DOHH2 (cell line): ENCODE data around the gene BSPRY.

Experiments
- H3F3A ChIP-seq: fragments of 200-600 bp; sonication (generic), shearing (Covaris generic); 2 replicates; pipeline ENCODE4 v1.6.0; 2016; ENCODE audit warnings: antibody characterized with exemption, mild to moderate bottlenecking; ENCODE audit not compliant: control insufficient read depth, insufficient read depth
- H3K27ac ChIP-seq: fragments of 200-600 bp; sonication (generic); 2 replicates; pipeline ENCODE4 v1.5.1; 2014; ENCODE audit warnings: low read depth, mild to moderate bottlenecking, low read length, moderate library complexity
- H3K27me3 ChIP-seq: fragments of 200-600 bp; sonication (generic); 2 replicates; pipeline ENCODE4 v1.6.1; 2014; ENCODE audit warnings: mild to moderate bottlenecking, low read length, mixed read lengths; ENCODE audit not compliant: control insufficient read depth
- H3K36me3 ChIP-seq: fragments of 200-600 bp; sonication (generic); 2 replicates; pipeline ENCODE4 v1.6.1; 2014; ENCODE audit warnings: mild to moderate bottlenecking, low read length, moderate library complexity, mixed read lengths; ENCODE audit not compliant: control insufficient read depth
- H3K4me1 ChIP-seq: fragments of 200-600 bp; sonication (generic); 2 replicates; pipeline ENCODE4 v1.6.1; 2014; ENCODE audit warnings: mild to moderate bottlenecking, low read length, mixed read lengths; ENCODE audit not compliant: control insufficient read depth
- H3K4me2 ChIP-seq: fragments of 200-600 bp; sonication (generic); 2 replicates; pipeline ENCODE4 v1.6.0; 2014; ENCODE audit warnings: mild to moderate bottlenecking, low read length, moderate library complexity
- H3K4me3 ChIP-seq: fragments of 200-600 bp; sonication (generic); 2 replicates; pipeline ENCODE4 v1.5.1; 2014; ENCODE audit warnings: mild to moderate bottlenecking, low read length, mixed read lengths
- H3K79me2 ChIP-seq: fragments of 200-600 bp; sonication (generic); 2 replicates; pipeline ENCODE4 v1.6.1; 2014; ENCODE audit warnings: mild to moderate bottlenecking, low read length, mixed read lengths; ENCODE audit not compliant: control insufficient read depth
- H3K9me2 ChIP-seq: fragments of 200-600 bp; sonication (generic); replicated peaks from 2 replicates; pipeline ENCODE4 v1.6.1; 2014; ENCODE audit warnings: mild to moderate bottlenecking, low read length, mixed read lengths; ENCODE audit not compliant: control insufficient read depth
- H3K9me3 ChIP-seq: fragments of 200-600 bp; sonication (generic); 2 replicates; pipeline ENCODE4 v1.6.1; 2014; ENCODE audit warnings: antibody characterized with exemption, low read length, mixed read lengths; ENCODE audit not compliant: control insufficient read depth, insufficient read depth
- H4K20me1 ChIP-seq: fragments of 200-600 bp; sonication (generic); 2 replicates; pipeline ENCODE4 v1.6.0; 2014; ENCODE audit warnings: low read depth, mild to moderate bottlenecking, antibody characterized with exemption, low read length, moderate library complexity; ENCODE audit not compliant: control insufficient read depth, insufficient read depth
- CTCF ChIP-seq: fragments of 200-600 bp; sonication (generic); IDR thresholded peaks from one replicate; pipeline ENCODE4 v1.5.1; 2014; ENCODE audit warnings: antibody characterized with exemption, mild to moderate bottlenecking, low read depth, low read length; ENCODE audit not compliant: poor library complexity, severe bottlenecking
- EZH2phosphoT487 ChIP-seq: fragments of 200-600 bp; sonication (generic); IDR thresholded peaks from 2 replicates; pipeline ENCODE4 v1.6.1; 2017; ENCODE audit warnings: borderline replicate concordance, mild to moderate bottlenecking, antibody characterized with exemption, low read length, moderate library complexity, mixed read lengths

Gene BSPRY

GRCh38 chr9:113349445-113350094, at the start of gene BSPRY:
BSPRY (plus strand) TSS chr9:113349541; CDS start chr9:113349580, 39 bp downstream.
- peak within 1 kb of the TSS; percentile 70 for H3K4me3 ChIP-seq
- H3K9me2 ChIP-seq = no peaks in the 10 kb centered on the region
- H4K20me1 ChIP-seq = no peaks in the 10 kb centered on the region
- H3F3A ChIP-seq = peaks cover 2% of the 10 kb centered on the region; the same call in 1 of the 2 replicates
- peaks cover 43% of the 10 kb centered on the region for H3K27me3 ChIP-seq
- peak within 1 kb of the TSS; percentile 69 for H3K4me2 ChIP-seq
- peaks cover 20% of the 10 kb centered on the region for H3K4me1 ChIP-seq
- no peak within 1 kb of the TSS for H3K27ac ChIP-seq
- no peaks in the 10 kb centered on the region for H3K9me3 ChIP-seq
- no peaks in the 10 kb centered on the region for H3K79me2 ChIP-seq
- H3K36me3 ChIP-seq = no peaks in the 10 kb centered on the region
- TF ChIP-seq EZH2phosphoT487 (0 out of 2 replicates have a peak, but pooled peaks have one; percentile 22), CTCF (no peak)

GRCh38 chr9:113299800-113300292, 49.5 kb upstream of the BSPRY start:
- H3K4me2 ChIP-seq = no peak overlapping the region

GRCh38 chr9:113301548-113301947, 47.8 kb upstream of the BSPRY start:
- no peaks in the 10 kb centered on the region for H3K9me3 ChIP-seq
- no peak overlapping the region for H3K4me3 ChIP-seq
- H3K79me2 ChIP-seq = no peaks in the 10 kb centered on the region
- H3K27me3 ChIP-seq = peaks cover 12% of the 10 kb centered on the region
- H3K4me2 ChIP-seq = no peak overlapping the region
- no peaks in the 10 kb centered on the region for H4K20me1 ChIP-seq
- no peaks in the 10 kb centered on the region for H3F3A ChIP-seq
- TF ChIP-seq CTCF (no peak), EZH2phosphoT487 (no peak)
- no peak overlapping the region for H3K27ac ChIP-seq
- no peaks in the 10 kb centered on the region for H3K9me2 ChIP-seq
- H3K4me1 ChIP-seq = no peaks in the 10 kb centered on the region
- H3K36me3 ChIP-seq = no peaks in the 10 kb centered on the region

More at GRCh38 chr9:113299800-113300292, 49.5 kb upstream of the BSPRY start:
- Histone ChIP-seq H3K4me1 (no peaks in the 10 kb centered on the region), H3K27ac (no peak overlapping the region), H3K9me2 (no peaks in the 10 kb centered on the region), H3K79me2 (no peaks in the 10 kb centered on the region), H3K9me3 (no peaks in the 10 kb centered on the region), H3K36me3 (no peaks in the 10 kb centered on the region), H3K4me3 (no peak overlapping the region), H4K20me1 (no peaks in the 10 kb centered on the region), H3F3A (0 out of 2 replicates have a peak, but pooled peaks cover 3% of the 10 kb centered on the region), H3K27me3 (peaks cover 12% of the 10 kb centered on the region)
- TF ChIP-seq EZH2phosphoT487 = no peak
- TF ChIP-seq CTCF = no peak
